Right atrium auricular region (tissue), 2 donors: Measurements from ENCODE around the gene SERPINB8. TPM values are rescaled to one million over a fixed set of nuclear protein-coding genes. Genes with fewer than 3 reads are reported as not detected.
A peak's percentile ranks its signal among the peaks of the same experiment; 100 is the strongest.

ENCODE experiments used
- DNase-seq: peaks from one replicate; pipeline ENCODE4 v3.0.0-alpha.2; 2019; ENCODE audit warnings: low spot score
- H3K27ac ChIP-seq, 2 donors: fragments of 200-600 bp; sonication (generic); 1 replicate in 1 of 2; 2 replicates in 1 of 2; pipeline ENCODE4 v1.5.1; 2016 to 2019
- H3K27me3 ChIP-seq, 2 donors: fragments of 200-600 bp; sonication (generic); one replicate each; pipeline versions ENCODE4 v1.5.1 to v1.6.0; 2017 to 2019
- H3K36me3 ChIP-seq: fragments of 200-600 bp; sonication (generic); one replicate; pipeline ENCODE4 v1.5.1; 2016
- H3K4me1 ChIP-seq, 2 donors: fragments of 200-600 bp; sonication (generic); one replicate each; pipeline versions ENCODE4 v1.5.1 to v1.6.0; 2017 to 2019
- H3K4me3 ChIP-seq, 2 donors: fragments of 200-600 bp; sonication (generic); 1 replicate in 1 of 2; 2 replicates in 1 of 2; pipeline ENCODE4 v1.5.1; 2017 to 2019; ENCODE audit warnings: mild to moderate bottlenecking in 1 of 2, moderate library complexity in 1 of 2
- H3K9me3 ChIP-seq, 2 donors: fragments of 200-600 bp; sonication (generic); one replicate each; pipeline ENCODE4 v1.5.1; 2019
- total RNA-seq, 2 donors: library from RNA; depleted of rRNA; stranded (reverse); fragments of >200 nt; gene quantifications; one replicate each; pipeline ENCODE4 v1.1.0, GENCODE V29; 2016
- TF ChIP-seq, protein P1 (sequence below), 2 donors: fragments of 200-600 bp; sonication (generic); IDR thresholded peaks; one replicate each; pipeline ENCODE4 v1.5.1; 2019; ENCODE audit warnings: antibody characterized with exemption in 2 of 2

The SERPINB8 gene
- total RNA-seq, 2 donors from 2014 or later, result 3.4 to 8.4 TPM

- Histone ChIP-seq H3K9me3 (no peaks in the 10 kb centered on the region), H3K27ac (no peak within 1 kb of the TSS), H3K36me3 (no peaks in the 10 kb centered on the region), H3K4me1 (peaks cover 0 to 9% of the 10 kb centered on the region in 2 donors), H3K4me3 (peak within 1 kb of the TSS; percentile 25 to 42), H3K27me3 (no peaks in the 10 kb centered on the region)
- DNase-seq, result no peak
- TF ChIP-seq, protein P1, sequence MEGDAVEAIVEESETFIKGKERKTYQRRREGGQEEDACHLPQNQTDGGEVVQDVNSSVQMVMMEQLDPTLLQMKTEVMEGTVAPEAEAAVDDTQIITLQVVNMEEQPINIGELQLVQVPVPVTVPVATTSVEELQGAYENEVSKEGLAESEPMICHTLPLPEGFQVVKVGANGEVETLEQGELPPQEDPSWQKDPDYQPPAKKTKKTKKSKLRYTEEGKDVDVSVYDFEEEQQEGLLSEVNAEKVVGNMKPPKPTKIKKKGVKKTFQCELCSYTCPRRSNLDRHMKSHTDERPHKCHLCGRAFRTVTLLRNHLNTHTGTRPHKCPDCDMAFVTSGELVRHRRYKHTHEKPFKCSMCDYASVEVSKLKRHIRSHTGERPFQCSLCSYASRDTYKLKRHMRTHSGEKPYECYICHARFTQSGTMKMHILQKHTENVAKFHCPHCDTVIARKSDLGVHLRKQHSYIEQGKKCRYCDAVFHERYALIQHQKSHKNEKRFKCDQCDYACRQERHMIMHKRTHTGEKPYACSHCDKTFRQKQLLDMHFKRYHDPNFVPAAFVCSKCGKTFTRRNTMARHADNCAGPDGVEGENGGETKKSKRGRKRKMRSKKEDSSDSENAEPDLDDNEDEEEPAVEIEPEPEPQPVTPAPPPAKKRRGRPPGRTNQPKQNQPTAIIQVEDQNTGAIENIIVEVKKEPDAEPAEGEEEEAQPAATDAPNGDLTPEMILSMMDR (IDR thresholded peaks at IDR 0.05), result peak; percentile 20 to 54
These were observed 20.7 kb upstream of the SERPINB8 start, which contains the start of gene HMSD for GRCh38 chr18:63949068-63949737. TSS of gene HMSD (plus strand) at chr18:63949301. CDS start at chr18:63953456, 4,155 bp downstream.

DNA sequence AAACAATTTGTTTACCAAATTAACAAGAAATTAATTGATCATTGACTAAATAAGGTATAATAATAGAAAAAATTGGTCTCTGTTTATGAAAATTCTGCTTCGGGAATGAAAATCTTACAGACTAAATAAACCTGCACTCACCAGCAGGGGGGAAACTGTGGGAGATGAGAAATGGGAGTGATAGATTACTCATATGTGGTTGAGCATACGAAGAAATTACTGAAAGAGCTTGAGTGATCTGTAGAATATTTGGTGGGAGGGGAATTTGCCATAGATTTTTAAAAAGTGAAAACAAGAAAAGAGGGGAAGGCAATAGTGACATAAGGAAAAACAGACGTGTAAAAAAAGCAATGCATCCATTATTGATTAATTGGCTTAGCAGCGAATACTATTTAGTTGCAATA, 18.6 kb upstream of the SERPINB8 start:
- TF ChIP-seq, protein P1 (IDR thresholded peaks at IDR 0.05), result no peak
- Histone ChIP-seq H3K27ac (no peak overlapping the region), H3K4me1 (peaks cover 0 to 9% of the 10 kb centered on the region in 2 donors), H3K4me3 (no peak overlapping the region), H3K36me3 (no peaks in the 10 kb centered on the region), H3K27me3 (no peaks in the 10 kb centered on the region), H3K9me3 (no peaks in the 10 kb centered on the region)
- no peak for DNase-seq

- Histone ChIP-seq H3K4me1 (peaks cover 0 to 8% of the 10 kb centered on the region in 2 donors), H3K9me3 (no peaks in the 10 kb centered on the region), H3K27me3 (no peaks in the 10 kb centered on the region), H3K27ac (no peak overlapping the region), H3K4me3 (no peak overlapping the region), H3K36me3 (no peaks in the 10 kb centered on the region)
- TF ChIP-seq, protein P1 (IDR thresholded peaks at IDR 0.05), result no peak
- no peak for DNase-seq
These were observed 16.1 kb upstream of the SERPINB8 start for GRCh38 chr18:63953811-63954210.

- Histone ChIP-seq H3K27me3 (no peaks in the 10 kb centered on the region), H3K9me3 (no peaks in the 10 kb centered on the region), H3K4me1 (no peaks in the 10 kb centered on the region), H3K36me3 (no peaks in the 10 kb centered on the region), H3K27ac (no peak overlapping the region), H3K4me3 (no peak overlapping the region)
- DNase-seq, result no peak
- TF ChIP-seq, protein P1 (IDR thresholded peaks at IDR 0.05), result no peak
These were observed 13.1 kb upstream of the SERPINB8 start for GRCh38 chr18:63956755-63957154.

DNA sequence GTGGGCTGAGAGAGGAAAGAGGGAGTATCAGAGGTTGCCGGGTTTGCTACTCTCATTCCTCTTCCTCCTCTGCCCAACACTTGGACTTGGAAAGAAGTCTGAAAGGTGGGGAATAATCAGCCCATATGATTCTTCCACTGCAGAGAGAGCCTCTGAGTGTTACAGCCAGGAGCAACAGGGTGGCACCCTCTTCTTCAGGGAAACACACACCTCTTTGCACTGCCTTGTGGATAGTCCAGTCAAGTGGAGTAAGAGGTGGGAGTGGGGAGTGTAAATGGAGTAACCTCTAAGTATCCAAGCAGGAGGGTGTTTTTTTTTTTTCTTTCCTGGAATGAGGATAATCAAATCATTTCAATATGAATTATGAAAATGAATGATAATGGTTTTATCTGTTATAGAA, 9.0 kb upstream of the SERPINB8 start:
- Histone ChIP-seq H3K36me3 (no peaks in the 10 kb centered on the region), H3K4me1 (no peaks in the 10 kb centered on the region), H3K27ac (no peak overlapping the region), H3K4me3 (no peak overlapping the region), H3K9me3 (no peaks in the 10 kb centered on the region), H3K27me3 (no peaks in the 10 kb centered on the region)
- DNase-seq, result no peak
- TF ChIP-seq, protein P1 (IDR thresholded peaks at IDR 0.05), result no peak
